HepG2 (cell line): ENCODE measurements around the gene MIEF2. TPM values are rescaled to one million over a fixed set of nuclear protein-coding genes. Genes with fewer than 3 reads are reported as not detected.

Experiments
- CBX5 ChIP-seq: sonication (generic); formaldehyde crosslinking; IDR thresholded peaks from 2 replicates; pipeline ENCODE4 v1.4.0; 2020; ENCODE audit warnings: missing genetic modification reagents, borderline replicate concordance
- IKZF4 ChIP-seq: sonication (generic); formaldehyde crosslinking; IDR thresholded peaks from 2 replicates; pipeline ENCODE4 v1.5.1; 2020; ENCODE audit warnings: borderline replicate concordance, mild to moderate bottlenecking, low read depth, missing genetic modification reagents; ENCODE audit errors: not compliant biosample characterization
- KLF6 ChIP-seq: IDR thresholded peaks from 2 replicates; pipeline ENCODE4 v1.8.0; 2016; ENCODE audit warnings: missing biosample characterization, missing genetic modification reagents
- MAZ ChIP-seq, 2 experiments: sonication (generic) in 1 of 2; formaldehyde crosslinking in 1 of 2; IDR thresholded peaks; 2 replicates each; pipeline versions ENCODE4 v1.5.0 to v1.6.1; 2012 to 2020; ENCODE audit warnings: low read depth in 2 of 2, mild to moderate bottlenecking in 2 of 2, borderline replicate concordance in 1 of 2, improper control_type of control experiment in 1 of 2, low read length in 1 of 2, missing genetic modification reagents in 1 of 2, moderate library complexity in 1 of 2
- MEIS2 ChIP-seq: sonication (generic); formaldehyde crosslinking; IDR thresholded peaks from 2 replicates; pipeline ENCODE4 v1.9.0; 2021; ENCODE audit warnings: mild to moderate bottlenecking, missing genetic modification reagents
- PAXIP1 ChIP-seq: sonication (generic); formaldehyde crosslinking; conservative IDR thresholded peaks from 2 replicates; pipeline ENCODE4 v1.4.0; 2020; ENCODE audit warnings: mild to moderate bottlenecking, missing genetic modification reagents, moderate library complexity
- SMARCC2 ChIP-seq: fragments of 450-650 bp; IDR thresholded peaks from 2 replicates; pipeline ENCODE4 v1.6.1; 2017; ENCODE audit warnings: antibody characterized with exemption, mild to moderate bottlenecking
- SPEN ChIP-seq: sonication (generic); formaldehyde crosslinking; IDR thresholded peaks from 2 replicates; pipeline ENCODE4 v1.5.1; 2020; ENCODE audit warnings: low read depth, mild to moderate bottlenecking, missing genetic modification reagents
- SRF ChIP-seq: IDR thresholded peaks from 2 replicates; pipeline ENCODE4 v1.6.1; 2011; ENCODE audit warnings: mild to moderate bottlenecking, low read depth, low read length, moderate library complexity
- ZNF180 ChIP-seq: sonication (generic); formaldehyde crosslinking; IDR thresholded peaks from 2 replicates; pipeline ENCODE4 v1.4.0; 2020; ENCODE audit warnings: low read depth, missing genetic modification reagents, borderline replicate concordance
- ZNF274 ChIP-seq: sonication (generic); formaldehyde crosslinking; IDR thresholded peaks from 2 replicates; pipeline ENCODE4 v1.5.1; 2020; ENCODE audit warnings: mild to moderate bottlenecking, missing genetic modification reagents
- ZNF335 ChIP-seq: sonication (generic); formaldehyde crosslinking; IDR thresholded peaks from 2 replicates; pipeline ENCODE4 v1.4.0; 2020; ENCODE audit warnings: missing genetic modification reagents
- ZNF709 ChIP-seq: sonication (generic); formaldehyde crosslinking; IDR thresholded peaks from 2 replicates; pipeline ENCODE4 v1.5.0; 2020; ENCODE audit warnings: mild to moderate bottlenecking, missing genetic modification reagents
- ZNF788 ChIP-seq: sonication (generic); formaldehyde crosslinking; IDR thresholded peaks from 2 replicates; pipeline ENCODE4 v1.5.0; 2020; ENCODE audit warnings: mild to moderate bottlenecking, missing genetic modification reagents, borderline replicate concordance
- polyA plus RNA-seq, 8 experiments: library from polyadenylated mRNA; depleted of rRNA in 3 of 8; stranded (reverse) in 7 of 8; unstranded in 1 of 8; fragments of >200 nt; fragmentation: Illumina TruSeq in 4 of 8; extraction: Trizol in 4 of 8; gene quantifications; 2 replicates each; pipeline versions ENCODE4 v1.2.1 to v1.2.3, GENCODE V29; 2011 to 2016; ENCODE audit warnings: low read depth in 4 of 8, missing spikeins in 1 of 8, mixed read lengths in 1 of 8; ENCODE audit not compliant: insufficient read depth in 1 of 8
- total RNA-seq, 5 experiments: library from RNA; depleted of rRNA; stranded (reverse); fragments of >200 nt; fragmentation: Illumina TruSeq; extraction: Trizol; gene quantifications; 2 replicates each; pipeline ENCODE4 v1.2.3, GENCODE V29; 2016; ENCODE audit warnings: low read depth in 1 of 5
- TF ChIP-seq, protein P1 (sequence below): sonication (generic); formaldehyde crosslinking; IDR thresholded peaks from 2 replicates; pipeline ENCODE4 v1.8.0; 2022; ENCODE audit warnings: missing genetic modification reagents, mild to moderate bottlenecking, moderate library complexity, borderline replicate concordance
- TF ChIP-seq, protein P2 (sequence below): sonication (generic); formaldehyde crosslinking; IDR thresholded peaks from 2 replicates; pipeline ENCODE4 v1.4.0; 2020; ENCODE audit warnings: missing genetic modification reagents
- TF ChIP-seq, protein P3 (sequence below): sonication (generic); formaldehyde crosslinking; IDR thresholded peaks from 2 replicates; pipeline ENCODE4 v1.4.0; 2020; ENCODE audit warnings: missing genetic modification reagents, mild to moderate bottlenecking, borderline replicate concordance

The MIEF2 gene
- total and polyA plus RNA-seq, 2 of the 13 experiments (the other 11 are each of a cell fraction or from before 2014, with no cell fraction given) = 6.0 to 8.0 TPM

GRCh38 chr17:18224387-18225120 is 35.9 kb upstream of the MIEF2 start (continued):
- no peak; the same call in 1 of the 2 replicates for TF ChIP-seq SPEN (CRISPR knock-in tag)
- TF ChIP-seq, protein P1, sequence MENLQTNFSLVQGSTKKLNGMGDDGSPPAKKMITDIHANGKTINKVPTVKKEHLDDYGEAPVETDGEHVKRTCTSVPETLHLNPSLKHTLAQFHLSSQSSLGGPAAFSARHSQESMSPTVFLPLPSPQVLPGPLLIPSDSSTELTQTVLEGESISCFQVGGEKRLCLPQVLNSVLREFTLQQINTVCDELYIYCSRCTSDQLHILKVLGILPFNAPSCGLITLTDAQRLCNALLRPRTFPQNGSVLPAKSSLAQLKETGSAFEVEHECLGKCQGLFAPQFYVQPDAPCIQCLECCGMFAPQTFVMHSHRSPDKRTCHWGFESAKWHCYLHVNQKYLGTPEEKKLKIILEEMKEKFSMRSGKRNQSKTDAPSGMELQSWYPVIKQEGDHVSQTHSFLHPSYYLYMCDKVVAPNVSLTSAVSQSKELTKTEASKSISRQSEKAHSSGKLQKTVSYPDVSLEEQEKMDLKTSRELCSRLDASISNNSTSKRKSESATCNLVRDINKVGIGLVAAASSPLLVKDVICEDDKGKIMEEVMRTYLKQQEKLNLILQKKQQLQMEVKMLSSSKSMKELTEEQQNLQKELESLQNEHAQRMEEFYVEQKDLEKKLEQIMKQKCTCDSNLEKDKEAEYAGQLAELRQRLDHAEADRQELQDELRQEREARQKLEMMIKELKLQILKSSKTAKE (CRISPR knock-in tag) = no peak
- no peak; the same call in 1 of the 2 replicates for TF ChIP-seq CBX5 (CRISPR knock-in tag)
- peak; percentile 55; the same call in 1 of the 2 replicates for TF ChIP-seq KLF6 (CRISPR knock-in tag)
- TF ChIP-seq MAZ (IDR thresholded peaks at IDR 0.05; ENCODE audit: borderline replicate concordance, low read depth, low read length) = no peak
- peak; percentile 22; the same call in 1 of the 2 replicates for TF ChIP-seq MAZ (CRISPR knock-in tag; IDR thresholded peaks at IDR 0.05; ENCODE audit: low read depth)
- TF ChIP-seq ZNF709 (CRISPR knock-in tag) = no peak
- TF ChIP-seq SRF = peak; percentile 77; the same call in 1 of the 2 replicates
- peak; percentile 12; the same call in 1 of the 2 replicates for TF ChIP-seq MEIS2 (CRISPR knock-in tag)
- TF ChIP-seq, protein P2, sequence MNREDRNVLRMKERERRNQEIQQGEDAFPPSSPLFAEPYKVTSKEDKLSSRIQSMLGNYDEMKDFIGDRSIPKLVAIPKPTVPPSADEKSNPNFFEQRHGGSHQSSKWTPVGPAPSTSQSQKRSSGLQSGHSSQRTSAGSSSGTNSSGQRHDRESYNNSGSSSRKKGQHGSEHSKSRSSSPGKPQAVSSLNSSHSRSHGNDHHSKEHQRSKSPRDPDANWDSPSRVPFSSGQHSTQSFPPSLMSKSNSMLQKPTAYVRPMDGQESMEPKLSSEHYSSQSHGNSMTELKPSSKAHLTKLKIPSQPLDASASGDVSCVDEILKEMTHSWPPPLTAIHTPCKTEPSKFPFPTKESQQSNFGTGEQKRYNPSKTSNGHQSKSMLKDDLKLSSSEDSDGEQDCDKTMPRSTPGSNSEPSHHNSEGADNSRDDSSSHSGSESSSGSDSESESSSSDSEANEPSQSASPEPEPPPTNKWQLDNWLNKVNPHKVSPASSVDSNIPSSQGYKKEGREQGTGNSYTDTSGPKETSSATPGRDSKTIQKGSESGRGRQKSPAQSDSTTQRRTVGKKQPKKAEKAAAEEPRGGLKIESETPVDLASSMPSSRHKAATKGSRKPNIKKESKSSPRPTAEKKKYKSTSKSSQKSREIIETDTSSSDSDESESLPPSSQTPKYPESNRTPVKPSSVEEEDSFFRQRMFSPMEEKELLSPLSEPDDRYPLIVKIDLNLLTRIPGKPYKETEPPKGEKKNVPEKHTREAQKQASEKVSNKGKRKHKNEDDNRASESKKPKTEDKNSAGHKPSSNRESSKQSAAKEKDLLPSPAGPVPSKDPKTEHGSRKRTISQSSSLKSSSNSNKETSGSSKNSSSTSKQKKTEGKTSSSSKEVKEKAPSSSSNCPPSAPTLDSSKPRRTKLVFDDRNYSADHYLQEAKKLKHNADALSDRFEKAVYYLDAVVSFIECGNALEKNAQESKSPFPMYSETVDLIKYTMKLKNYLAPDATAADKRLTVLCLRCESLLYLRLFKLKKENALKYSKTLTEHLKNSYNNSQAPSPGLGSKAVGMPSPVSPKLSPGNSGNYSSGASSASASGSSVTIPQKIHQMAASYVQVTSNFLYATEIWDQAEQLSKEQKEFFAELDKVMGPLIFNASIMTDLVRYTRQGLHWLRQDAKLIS = no peak
- no peak for TF ChIP-seq SMARCC2
- TF ChIP-seq ZNF788 (CRISPR knock-in tag) = 0 out of 2 replicates have a peak, but pooled peaks have one; percentile 58
- TF ChIP-seq ZNF274 (CRISPR knock-in tag) = no peak
- TF ChIP-seq ZNF180 (CRISPR knock-in tag) = no peak
- TF ChIP-seq IKZF4 = no peak
- peak; percentile 73 for TF ChIP-seq PAXIP1
- TF ChIP-seq, protein P3, sequence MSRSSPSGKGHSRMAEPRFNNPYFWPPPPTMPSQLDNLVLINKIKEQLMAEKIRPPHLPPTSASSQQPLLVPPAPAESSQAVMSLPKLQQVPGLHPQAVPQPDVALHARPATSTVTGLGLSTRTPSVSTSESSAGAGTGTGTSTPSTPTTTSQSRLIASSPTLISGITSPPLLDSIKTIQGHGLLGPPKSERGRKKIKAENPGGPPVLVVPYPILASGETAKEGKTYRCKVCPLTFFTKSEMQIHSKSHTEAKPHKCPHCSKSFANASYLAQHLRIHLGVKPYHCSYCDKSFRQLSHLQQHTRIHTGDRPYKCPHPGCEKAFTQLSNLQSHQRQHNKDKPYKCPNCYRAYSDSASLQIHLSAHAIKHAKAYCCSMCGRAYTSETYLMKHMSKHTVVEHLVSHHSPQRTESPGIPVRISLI (CRISPR knock-in tag) = no peak
- peak; percentile 24; the same call in 1 of the 2 replicates for TF ChIP-seq ZNF335 (CRISPR knock-in tag)
